ENCODE measurements around the gene DLL1.
A peak's percentile ranks its signal among the peaks of the same experiment; 100 is the strongest.
"Not testable (repeated sequence)": the region's sequence is repeated elsewhere in the genome, so short reads cannot be mapped to it uniquely, and the experiment has no call there.

Gene DLL1, protein sequence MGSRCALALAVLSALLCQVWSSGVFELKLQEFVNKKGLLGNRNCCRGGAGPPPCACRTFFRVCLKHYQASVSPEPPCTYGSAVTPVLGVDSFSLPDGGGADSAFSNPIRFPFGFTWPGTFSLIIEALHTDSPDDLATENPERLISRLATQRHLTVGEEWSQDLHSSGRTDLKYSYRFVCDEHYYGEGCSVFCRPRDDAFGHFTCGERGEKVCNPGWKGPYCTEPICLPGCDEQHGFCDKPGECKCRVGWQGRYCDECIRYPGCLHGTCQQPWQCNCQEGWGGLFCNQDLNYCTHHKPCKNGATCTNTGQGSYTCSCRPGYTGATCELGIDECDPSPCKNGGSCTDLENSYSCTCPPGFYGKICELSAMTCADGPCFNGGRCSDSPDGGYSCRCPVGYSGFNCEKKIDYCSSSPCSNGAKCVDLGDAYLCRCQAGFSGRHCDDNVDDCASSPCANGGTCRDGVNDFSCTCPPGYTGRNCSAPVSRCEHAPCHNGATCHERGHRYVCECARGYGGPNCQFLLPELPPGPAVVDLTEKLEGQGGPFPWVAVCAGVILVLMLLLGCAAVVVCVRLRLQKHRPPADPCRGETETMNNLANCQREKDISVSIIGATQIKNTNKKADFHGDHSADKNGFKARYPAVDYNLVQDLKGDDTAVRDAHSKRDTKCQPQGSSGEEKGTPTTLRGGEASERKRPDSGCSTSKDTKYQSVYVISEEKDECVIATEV

DNA sequence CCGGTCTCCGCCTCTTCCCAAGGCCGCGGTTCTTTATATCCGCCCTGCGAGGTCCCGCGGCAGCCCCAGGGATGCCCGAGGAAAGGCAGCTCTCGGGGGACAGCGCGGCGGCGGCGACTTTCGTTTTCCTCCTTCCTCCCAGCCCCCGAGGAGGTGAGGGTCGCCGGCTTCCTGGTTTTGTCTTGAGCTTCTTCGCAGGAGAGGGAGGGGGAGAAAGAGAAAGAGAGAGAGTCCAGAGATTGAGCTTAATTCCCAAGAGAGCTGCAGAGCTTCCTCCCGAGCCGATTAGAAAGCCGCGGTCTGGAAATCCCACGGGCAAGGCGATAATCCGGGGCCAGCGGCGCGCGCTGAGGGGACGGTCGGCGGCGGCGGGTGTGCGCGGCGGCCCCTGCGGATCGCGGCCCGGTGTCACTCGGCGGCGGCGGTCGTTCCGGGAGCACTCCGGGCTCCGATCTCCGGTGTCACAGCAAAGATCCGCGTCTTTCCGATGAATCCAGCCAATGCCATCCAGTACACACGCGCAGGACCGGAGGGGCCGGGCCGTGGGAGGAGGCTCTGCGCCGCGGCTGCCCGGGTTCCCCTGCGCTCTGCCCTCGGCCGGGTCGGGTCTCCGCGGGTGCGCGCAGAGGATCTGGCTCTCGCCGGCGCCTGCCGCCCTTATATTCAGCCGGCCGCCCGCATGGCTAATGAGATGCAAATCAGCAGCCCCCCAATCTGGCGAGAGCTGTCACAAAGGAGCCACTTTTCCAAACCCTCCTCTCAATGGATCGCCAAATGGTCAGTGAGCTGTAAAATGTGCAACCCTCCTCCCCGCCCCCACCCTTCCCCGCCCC is at the start of gene DLL1:
Gene DLL1, minus strand, starts transcription at position 783 of the 833 bp plus-strand sequence. CDS start 939 bp downstream, outside the sequence.
- DNase-seq, result peak; percentile 56

DNA sequence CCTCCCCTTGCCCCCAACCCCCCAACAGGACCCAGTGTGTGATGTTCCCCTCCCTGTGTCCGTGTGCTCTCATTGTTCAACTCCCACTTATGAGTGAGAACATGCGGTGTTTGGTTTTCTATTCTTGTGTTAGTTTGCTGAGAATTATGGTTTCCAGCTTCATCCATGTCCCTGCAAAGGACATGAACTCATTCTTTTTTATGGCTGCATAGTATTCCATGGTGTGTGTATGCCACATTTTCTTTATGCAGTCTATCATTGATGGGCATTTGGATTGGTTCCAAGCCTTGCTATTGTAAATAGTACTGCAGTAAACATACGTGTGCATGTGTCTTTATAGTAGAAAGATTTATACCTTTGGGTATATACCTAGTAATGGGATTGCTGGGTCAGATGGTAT is 44.3 kb upstream of the DLL1 start:
- not testable (repeated sequence) for DNase-seq

DNA sequence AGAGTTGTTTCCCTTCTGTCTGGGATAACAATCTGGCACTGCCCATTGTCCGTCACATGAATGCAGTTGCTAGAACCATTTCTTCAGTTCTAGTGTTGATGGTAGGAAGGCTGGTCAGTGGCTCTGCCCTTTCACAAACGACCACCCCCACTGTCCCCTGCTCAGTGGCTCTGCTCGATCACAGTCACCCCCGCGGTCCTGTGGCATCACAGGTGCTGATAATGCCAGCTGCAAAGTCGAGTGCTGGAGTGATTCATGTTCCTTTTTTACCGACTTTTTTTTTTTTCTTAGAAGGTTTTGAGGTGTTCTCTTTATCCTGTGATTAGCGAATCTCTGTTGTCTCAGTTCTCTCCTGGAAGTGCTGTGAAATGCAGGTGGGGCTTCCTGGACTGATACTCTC is 38.4 kb upstream of the DLL1 start:
- no peak for DNase-seq

DNA sequence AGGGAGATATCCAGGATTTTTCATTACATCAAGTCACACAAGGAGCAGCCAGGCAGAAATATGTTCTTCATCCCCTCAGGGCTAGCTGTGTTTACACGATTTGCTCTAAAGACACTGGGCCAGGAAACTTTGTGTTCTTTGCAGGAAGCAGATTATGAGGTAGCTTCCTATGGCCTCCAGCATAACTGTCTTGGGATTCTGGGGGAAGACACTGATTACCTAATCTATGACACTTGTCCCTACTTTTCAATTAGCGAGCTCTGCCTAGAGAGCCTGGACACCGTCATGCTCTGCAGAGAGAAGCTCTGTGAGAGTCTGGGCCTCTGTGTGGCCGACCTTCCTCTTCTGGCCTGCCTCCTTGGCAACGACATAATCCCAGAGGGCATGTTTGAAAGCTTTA is 26.8 kb upstream of the DLL1 start:
- DNase-seq, result no peak

DNA sequence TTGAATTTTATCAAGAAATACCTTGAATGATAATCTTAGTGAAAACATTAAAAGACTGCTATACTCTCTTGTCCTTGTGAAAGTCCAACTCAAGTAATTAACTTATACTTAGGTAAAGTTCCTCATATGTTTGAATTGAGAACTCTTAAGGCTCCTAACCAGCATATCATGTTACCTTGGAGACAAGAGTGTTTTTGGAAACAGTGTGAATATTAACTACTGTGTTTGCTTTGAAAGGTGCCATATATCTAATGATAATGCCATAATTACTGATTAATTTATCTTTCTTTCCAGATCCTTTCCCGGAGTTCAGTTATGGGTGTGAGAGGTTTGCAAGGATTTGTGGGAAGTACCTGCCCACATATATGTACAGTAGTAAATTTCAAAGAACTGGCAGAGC is 26.2 kb upstream of the DLL1 start:
- DNase-seq, result no peak

DNA sequence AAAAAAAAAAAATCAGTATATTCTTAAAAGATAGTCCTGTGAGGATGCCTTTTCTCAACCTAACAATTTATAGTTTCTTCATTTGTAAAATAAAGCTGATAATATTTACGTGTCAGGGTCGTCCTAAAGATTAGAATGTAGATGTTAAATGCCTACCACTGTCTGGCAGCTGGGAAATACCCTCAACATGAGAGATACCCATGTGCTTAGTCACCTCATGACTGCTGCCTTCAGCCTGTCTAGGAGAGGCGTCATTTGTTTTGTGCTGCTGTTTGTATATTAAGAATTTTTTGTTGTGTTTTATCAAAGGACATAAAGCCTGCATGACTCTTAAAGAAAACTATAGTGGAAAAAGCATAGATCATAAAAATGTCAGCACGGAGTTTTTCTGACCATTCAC is 25.2 kb upstream of the DLL1 start:
- no peak for DNase-seq

DNA sequence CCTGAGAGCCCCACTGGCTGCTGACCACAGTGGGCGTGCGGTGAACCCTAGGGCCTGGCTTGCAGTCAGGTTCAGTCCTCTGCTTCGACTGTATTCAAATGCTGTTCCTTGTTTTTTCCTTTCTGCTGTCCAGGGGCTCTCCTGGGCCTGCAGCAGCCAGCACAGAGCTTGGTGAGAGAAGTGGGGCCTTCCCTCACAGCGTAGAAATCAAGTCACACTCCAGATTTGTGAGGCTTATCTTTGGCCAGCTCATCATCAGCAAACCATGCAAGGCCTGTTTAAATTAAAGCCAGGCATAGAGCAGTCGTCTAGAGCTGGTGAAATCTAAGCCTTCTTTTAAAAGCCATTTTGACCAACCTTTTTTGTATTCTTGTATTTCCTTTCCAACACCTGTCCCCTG is 24.1 kb upstream of the DLL1 start:
- no peak for DNase-seq

DNA sequence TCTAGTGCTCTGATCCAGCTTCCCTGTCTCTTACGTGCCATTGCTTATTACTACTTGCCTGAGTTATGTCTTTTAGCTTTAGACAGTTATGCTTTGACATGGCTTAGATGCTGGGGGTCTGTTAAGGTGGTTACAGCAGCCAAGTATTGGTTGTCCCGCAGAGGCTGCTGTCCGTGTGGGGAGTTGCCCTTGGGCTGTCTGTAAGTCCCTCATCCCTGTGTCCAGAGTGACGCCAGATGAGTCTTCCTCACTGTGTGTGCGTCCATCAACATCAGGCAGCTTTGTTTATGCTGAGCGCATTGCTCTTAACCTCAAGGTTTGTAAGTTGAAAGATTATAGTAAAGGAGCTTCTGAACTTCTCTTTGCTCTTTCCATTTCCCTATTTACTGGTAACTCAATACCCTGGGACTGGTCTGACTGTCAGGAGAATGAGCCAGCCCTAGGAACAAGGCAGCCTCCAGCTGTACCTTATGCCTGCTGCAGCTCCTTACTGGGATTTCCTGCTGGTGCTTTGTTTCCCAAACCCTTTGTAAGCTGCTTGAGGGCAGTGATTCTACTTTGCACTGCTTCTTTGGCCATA is 22.9 kb upstream of the DLL1 start:
- DNase-seq, result no peak

DNA sequence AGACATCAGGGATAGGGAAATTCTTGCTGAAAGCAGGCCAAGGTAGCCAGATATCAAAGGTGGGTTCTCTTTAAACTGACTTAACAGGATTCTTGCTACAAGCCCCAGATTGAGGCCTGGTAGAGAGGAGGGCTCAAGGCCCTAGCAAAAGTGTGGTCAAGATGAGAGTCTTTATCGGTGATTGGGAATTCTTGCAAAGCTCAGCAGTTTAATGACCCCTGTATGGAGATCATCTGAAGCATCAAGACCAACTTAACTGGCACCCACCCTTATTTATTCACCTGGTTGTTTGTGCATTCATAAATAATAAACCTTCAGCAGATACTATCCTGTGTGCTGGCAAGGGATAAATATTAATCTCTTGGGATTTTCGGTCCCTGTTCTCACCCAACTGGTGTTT is 22.0 kb upstream of the DLL1 start:
- no peak for DNase-seq

DNA sequence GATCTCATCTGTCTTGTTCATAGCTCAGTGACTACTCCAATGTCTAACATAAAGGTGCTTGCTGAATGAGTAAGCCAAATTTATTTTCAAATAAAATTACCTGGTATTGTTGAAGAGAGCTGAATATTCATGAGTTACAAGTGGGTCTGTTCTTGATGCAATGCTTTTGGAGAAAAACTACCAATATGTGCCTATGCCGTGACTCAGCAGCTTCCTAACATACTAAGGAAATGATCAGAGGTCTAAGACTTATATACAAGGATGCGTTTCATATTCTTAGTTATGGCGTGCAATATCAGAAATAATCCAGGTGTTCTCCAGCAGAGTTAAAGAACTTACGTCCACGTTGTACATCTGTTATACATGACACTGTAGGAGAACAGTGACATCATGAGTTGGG is 20.8 kb upstream of the DLL1 start:
- DNase-seq, result no peak

DNA sequence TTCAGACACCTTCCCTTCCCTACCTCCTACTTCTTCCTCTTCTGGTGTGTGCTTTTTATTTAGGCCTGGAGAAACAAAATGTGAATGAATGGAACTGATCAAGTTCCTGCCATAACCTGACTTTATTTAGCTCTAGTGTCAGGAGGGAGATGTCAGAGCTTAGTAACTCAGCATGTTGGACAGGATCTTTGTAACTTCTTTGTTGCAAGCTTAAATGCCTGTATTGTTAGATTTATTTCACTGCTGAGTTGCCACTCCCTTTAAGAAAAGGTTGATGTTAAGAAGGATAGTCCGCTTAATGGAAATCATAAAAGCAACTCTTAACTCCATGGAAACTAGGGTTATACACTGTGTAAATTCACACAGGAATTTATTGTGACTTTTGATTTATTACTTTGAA is 17.9 kb upstream of the DLL1 start:
- no peak for DNase-seq

DNA sequence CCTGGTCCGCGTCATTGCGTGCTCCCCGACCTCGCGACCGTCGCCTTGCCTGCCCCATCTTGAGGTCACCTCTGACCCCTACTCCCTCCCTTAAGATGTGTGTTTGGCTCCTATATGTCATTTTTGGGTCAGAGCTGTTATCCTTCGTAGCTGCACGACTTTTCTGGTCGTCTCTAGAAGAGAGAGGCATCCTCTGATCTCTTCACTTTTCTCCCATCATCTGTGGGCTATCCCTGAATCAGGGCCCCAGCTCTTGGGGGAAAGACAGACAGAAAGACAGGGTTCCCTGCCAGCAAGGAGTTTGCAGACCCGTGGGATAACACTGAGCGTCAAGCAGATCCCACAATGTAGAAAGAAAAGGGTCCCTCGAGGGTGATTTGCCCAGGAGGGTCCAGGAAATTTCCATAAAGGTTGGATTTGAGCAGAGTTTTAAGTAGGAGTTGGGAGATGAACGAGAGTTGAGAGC is 16.2 kb upstream of the DLL1 start:
- DNase-seq, result no peak

DNA sequence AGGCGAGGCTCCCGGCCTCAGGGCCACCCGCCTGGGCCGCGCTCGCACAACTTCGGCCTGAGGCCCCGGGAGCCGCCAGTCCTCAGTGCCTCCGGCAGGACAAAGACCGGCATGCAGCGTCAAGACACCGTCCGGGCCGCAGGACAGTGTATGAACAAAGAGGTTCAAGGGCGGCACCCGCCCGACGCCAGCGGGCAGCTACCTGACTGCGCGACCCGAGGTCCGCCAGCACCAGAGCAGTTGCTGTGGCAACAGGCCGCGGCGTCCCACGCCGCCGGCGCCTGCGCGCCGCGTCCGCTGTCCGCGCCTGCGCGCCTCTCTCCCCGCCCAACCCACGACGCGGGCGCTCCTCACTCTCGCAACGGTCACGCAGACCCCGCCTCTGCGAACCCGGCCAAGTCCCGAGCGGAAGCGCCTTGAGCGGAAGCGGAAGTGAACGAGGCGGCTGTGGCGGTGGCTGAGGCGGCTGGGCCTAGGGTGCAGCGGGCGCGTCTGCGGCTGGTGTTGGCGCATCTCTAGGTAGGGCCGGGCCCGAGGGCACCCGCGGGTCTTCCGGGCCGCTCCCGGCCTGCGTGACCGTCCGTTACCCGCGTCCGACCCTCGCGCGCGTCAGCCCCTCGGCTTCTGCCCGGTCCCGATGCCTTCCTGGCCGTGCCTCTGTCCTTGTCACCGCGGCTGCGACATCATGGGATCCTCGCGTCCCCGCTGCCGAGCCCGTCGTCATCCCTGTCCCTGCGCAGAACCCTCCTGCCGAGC is 15.6 kb upstream of the DLL1 start, which contains the start of gene FAM120B:
Gene FAM120B, plus strand, starts transcription at position 435 of the 756 bp plus-strand sequence. CDS start 10,633 bp downstream, outside the sequence.
- peak; percentile 97 for DNase-seq

DNA sequence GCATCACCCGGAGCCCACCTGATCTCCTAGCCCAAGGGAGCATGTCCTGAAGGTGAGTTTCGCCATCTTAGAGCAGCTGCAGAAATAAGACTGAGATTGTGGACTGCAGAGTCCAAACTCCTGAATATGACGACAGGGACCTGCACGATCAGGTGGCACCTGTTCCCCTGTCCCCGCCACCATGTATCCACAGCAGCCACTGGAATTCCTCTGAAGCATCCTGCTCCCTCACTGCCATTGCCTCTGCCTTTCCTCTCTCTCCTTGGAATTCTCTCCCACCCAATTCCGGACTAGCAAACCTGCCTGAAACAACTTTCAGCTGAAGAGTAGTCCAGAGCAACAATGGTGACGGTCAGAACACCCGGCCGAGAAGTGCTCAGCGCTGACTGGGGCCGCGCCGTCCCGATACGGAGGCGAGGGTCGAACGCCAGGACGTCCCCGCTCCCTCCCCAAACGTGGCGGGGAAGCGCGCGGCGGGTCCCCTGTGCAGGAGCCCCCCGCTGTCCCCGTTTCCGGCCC is 15.0 kb upstream of the DLL1 start:
- no peak for DNase-seq

DNA sequence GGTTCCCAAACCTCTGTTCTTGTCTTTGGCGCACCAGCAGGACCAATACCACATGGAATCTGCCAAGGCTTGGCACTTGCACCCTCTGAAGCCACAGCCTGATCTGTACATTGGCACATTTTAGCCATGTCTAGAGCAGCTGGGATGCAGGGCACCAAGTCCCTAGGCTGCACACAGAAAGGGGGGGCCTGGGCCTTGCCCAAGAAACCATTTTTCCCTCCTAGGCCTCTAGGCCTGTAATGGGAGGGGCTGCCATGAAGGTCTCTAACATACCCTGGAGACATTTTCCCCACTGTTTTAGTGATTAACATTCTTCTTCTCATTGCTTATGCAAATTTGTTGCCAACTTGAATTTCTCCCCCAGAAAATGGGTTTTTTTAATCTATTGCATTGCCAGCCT is 10.3 kb upstream of the DLL1 start:
- no peak for DNase-seq

DNA sequence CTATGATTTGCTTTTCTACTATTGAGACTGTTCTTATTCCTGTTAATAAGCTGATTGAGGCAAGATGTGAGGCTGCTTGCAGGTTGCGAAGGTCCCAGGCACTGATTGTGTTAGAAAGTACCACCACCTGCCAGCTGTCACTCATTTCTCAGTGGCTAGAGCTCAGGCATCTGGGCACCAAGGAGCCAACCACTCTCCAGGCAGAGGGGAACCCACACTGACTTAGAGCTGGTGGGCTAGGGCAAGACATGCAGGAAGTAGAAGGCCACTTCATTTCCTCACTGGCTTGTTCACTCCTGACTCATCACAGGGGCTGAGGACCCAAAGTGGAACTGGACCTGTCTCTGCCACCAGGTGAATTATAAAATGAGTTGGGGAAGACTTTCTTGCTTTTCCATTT is 7.8 kb upstream of the DLL1 start:
- no peak for DNase-seq

DNA sequence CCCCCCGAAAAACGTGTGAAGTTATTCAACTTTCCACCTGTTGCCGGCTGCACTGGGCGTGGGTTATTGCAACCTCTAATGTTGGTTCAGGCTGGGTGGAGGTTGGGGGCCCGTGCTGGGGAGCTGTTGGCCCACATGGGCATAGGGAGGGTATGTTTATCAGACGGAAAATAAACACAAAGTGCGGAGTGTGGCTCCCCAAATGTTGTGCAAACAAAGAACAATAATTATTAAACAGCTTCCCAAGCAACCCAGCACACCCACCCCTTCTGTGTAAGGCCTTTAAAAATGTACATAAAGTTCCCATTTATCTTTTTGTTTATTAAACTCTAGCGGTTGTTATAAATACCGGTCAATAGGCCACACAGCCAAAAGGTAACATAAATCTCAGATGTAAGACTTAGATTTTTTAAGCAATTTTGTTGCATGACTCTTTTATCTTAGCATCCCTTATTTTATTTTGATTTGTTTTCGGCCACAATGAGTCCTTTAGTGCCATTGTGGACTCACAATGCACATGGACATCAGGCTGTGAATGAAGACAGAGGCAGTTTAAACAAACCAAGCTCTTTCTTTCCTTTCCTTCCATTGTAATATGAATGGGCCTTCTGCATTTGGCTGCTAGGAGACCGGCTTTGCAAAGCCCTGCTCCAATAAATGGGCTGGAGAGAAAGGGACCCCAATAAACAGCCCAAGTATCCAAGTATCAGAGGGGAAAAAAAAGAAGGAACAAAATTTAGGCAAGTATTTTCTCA is 6.9 kb upstream of the DLL1 start:
- DNase-seq, result no peak

DNA sequence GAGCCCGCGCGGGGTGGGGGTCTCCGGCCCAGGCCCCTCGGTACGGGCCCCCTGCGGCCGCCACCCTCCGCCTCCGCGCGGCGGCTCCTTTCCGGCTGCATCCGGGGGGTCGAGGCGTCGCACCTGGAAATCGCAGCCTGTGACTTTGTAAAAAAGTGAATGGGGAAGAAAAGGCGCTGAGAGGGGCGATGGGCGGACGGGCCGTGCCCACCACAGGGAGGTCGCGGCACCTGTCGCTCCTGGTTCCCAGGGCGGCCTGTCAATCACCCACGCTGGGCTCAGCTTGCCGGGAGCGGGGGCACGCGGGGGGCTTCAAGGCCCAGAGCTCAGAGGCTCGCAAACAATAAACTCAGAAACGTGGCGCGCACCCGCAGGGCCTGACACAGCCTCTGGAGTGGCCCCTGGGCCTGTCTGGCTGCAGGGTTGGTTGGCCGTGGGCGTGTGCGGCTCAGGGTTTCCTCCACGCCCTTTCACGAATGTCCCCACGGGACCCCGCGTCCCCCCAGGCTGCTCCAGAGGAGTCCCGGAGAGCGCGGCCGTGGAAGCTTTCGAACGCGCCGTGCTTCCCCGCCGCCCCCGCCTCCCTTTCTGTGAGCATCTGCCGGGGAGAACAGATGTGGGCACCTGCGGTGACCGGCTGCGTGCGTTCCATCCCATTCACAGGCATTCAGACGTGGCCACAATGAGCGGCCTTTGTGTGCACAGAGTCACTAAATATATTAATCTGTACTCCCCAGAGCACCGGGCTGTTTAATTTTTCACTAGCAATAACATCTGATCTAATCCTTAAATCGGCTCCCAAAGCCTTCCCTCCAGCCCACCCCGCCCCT is 6.1 kb upstream of the DLL1 start:
- DNase-seq, result no peak

DNA sequence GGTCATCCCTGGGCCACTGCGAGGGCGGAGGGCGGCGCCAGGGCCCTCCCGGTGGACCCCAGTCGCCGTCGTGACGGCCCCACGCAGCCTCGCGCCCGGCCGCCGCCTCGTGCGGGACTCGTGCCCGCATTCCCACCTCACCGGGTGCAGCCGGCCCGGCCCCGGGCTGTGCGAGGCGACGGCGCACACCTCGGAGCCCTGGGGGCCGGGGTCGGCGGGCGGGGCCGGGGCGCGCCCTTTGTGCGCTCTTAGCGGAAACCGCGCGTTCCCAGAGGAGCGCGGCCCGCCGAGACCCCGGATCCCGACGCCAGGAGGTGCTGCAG is 5.5 kb upstream of the DLL1 start:
- DNase-seq, result no peak

Measured in stimulated activated CD4-positive, alpha-beta T cell treated with anti-CD3 and anti-CD28 coated beads, Interleukin-15, amount 100 ng/mL, for 24 hours (primary cell).